MM.1S (cell line): ENCODE results near the gene TSPAN32.
A peak's percentile ranks its signal among the peaks of the same experiment; 100 is the strongest.

Source experiments
- DNase-seq: peaks from one replicate; pipeline ENCODE4 v3.0.0-alpha.2; 2015
- H2AFZ ChIP-seq: fragments of 300-600 bp; sonication (generic); 2 replicates; pipeline ENCODE4 v1.6.0; 2016; ENCODE audit warnings: antibody characterized with exemption, low read length
- H3F3A ChIP-seq: fragments of 300-600 bp; sonication (generic); 2 replicates; pipeline ENCODE4 v1.6.1; 2016; ENCODE audit warnings: mild to moderate bottlenecking, antibody characterized with exemption, low read length, moderate library complexity, mixed read lengths; ENCODE audit not compliant: insufficient read depth
- H3K27ac ChIP-seq: fragments of 300-600 bp; sonication (generic); 2 replicates; pipeline ENCODE4 v1.5.1; 2016; ENCODE audit warnings: mild to moderate bottlenecking, low read length
- H3K27me3 ChIP-seq: fragments of 300-600 bp; sonication (generic); replicated peaks from 2 replicates; pipeline ENCODE4 v1.6.0; 2016; ENCODE audit warnings: low read length; ENCODE audit not compliant: insufficient read depth
- H3K36me3 ChIP-seq: fragments of 300-600 bp; sonication (generic); replicated peaks from 2 replicates; pipeline ENCODE4 v1.6.1; 2016; ENCODE audit warnings: mild to moderate bottlenecking, low read length, mixed read lengths; ENCODE audit not compliant: insufficient read depth
- H3K4me1 ChIP-seq: fragments of 300-600 bp; sonication (generic); 2 replicates; pipeline ENCODE4 v1.6.1; 2016; ENCODE audit warnings: low read length, mixed read lengths
- H3K4me2 ChIP-seq: fragments of 300-600 bp; sonication (generic); 2 replicates; pipeline ENCODE4 v1.6.0; 2016; ENCODE audit warnings: low read depth, low read length
- H3K4me3 ChIP-seq: fragments of 300-600 bp; sonication (generic); 2 replicates; pipeline ENCODE4 v1.5.1; 2016; ENCODE audit warnings: low read length, mixed read lengths
- H3K79me2 ChIP-seq: fragments of 300-600 bp; sonication (generic); 2 replicates; pipeline ENCODE4 v1.6.1; 2016; ENCODE audit warnings: mixed run types, low read length, mixed read lengths
- H3K9ac ChIP-seq: fragments of 300-600 bp; sonication (generic); 2 replicates; pipeline ENCODE4 v1.6.1; 2016; ENCODE audit warnings: low read length, mixed read lengths
- H3K9me2 ChIP-seq: fragments of 300-600 bp; sonication (generic); replicated peaks from 2 replicates; pipeline ENCODE4 v1.6.1; 2016; ENCODE audit warnings: mild to moderate bottlenecking, low read length, mixed read lengths; ENCODE audit not compliant: insufficient read depth
- H3K9me3 ChIP-seq: fragments of 300-600 bp; sonication (generic); replicated peaks from 2 replicates; pipeline ENCODE4 v1.6.1; 2016; ENCODE audit warnings: mild to moderate bottlenecking, low read length, mixed read lengths; ENCODE audit not compliant: insufficient read depth
- H4K20me1 ChIP-seq: fragments of 300-600 bp; sonication (generic); 2 replicates; pipeline ENCODE4 v1.6.1; 2016; ENCODE audit warnings: mild to moderate bottlenecking, low read length, moderate library complexity, mixed read lengths; ENCODE audit not compliant: insufficient read depth
- CTCF ChIP-seq: fragments of 300-600 bp; sonication (generic); IDR thresholded peaks from 2 replicates; pipeline ENCODE4 v1.5.1; 2016; ENCODE audit warnings: antibody characterized with exemption, low read length, mixed read lengths
- EZH2 ChIP-seq: fragments of 300-600 bp; sonication (generic); optimal IDR thresholded peaks from 2 replicates; pipeline ENCODE3; 2017; ENCODE audit warnings: low read depth, mild to moderate bottlenecking, antibody characterized with exemption, low read length, mixed read lengths
- EZH2phosphoT487 ChIP-seq: fragments of 300-600 bp; sonication (generic); IDR thresholded peaks from 2 replicates; pipeline ENCODE4 v1.6.1; 2018; ENCODE audit warnings: antibody characterized with exemption, low read length

The TSPAN32 gene

GRCh38 chr11:2301631-2302305 lies at the start of gene TSPAN32, which contains the start of gene C11orf21:
Gene TSPAN32 (plus strand): TSS chr11:2302013. CDS start chr11:2302150, 137 bp downstream.
Gene C11orf21 (minus strand): TSS chr11:2301918. CDS start chr11:2301808, 110 bp downstream.
- Histone ChIP-seq H3K9me2 (no peaks in the 10 kb centered on the region), H3K36me3 (no peaks in the 10 kb centered on the region), H3K27me3 (peaks cover 64% of the 10 kb centered on the region), H3K4me2 (peak within 1 kb of the TSS; percentile 25; the same call in 1 of the 2 replicates), H3F3A (no peaks in the 10 kb centered on the region), H4K20me1 (no peaks in the 10 kb centered on the region), H3K4me1 (peaks cover 10% of the 10 kb centered on the region), H3K27ac (no peak within 1 kb of the TSS), H2AFZ (no peak within 1 kb of the TSS), H3K79me2 (no peaks in the 10 kb centered on the region), H3K4me3 (no peak within 1 kb of the TSS), H3K9ac (no peak within 1 kb of the TSS), H3K9me3 (no peaks in the 10 kb centered on the region)
- no peak for TF ChIP-seq EZH2phosphoT487
- no peak for TF ChIP-seq EZH2
- TF ChIP-seq CTCF: no peak
- no peak for DNase-seq

- peaks cover 86% of the 10 kb centered on the region for H3K27me3 ChIP-seq
- TF ChIP-seq CTCF (no peak), EZH2phosphoT487 (no peak), EZH2 (no peak)
Measured at GRCh38 chr11:2252018-2252417, 49.8 kb upstream of the TSPAN32 start.

GRCh38 chr11:2256293-2256913 lies 45.4 kb upstream of the TSPAN32 start:
- no peak for DNase-seq
- H3K79me2 ChIP-seq: no peaks in the 10 kb centered on the region
- no peak overlapping the region for H3K4me3 ChIP-seq
- TF ChIP-seq EZH2phosphoT487: no peak
- no peak for TF ChIP-seq EZH2
- no peak for TF ChIP-seq CTCF
- H4K20me1 ChIP-seq: no peaks in the 10 kb centered on the region
- peaks cover 89% of the 10 kb centered on the region for H3K27me3 ChIP-seq
- H3K4me2 ChIP-seq: no peak overlapping the region
- no peak overlapping the region for H3K9ac ChIP-seq
- no peaks in the 10 kb centered on the region for H3K9me3 ChIP-seq
- no peak overlapping the region for H2AFZ ChIP-seq
- no peaks in the 10 kb centered on the region for H3K36me3 ChIP-seq
- no peak overlapping the region for H3K27ac ChIP-seq
- no peaks in the 10 kb centered on the region for H3K4me1 ChIP-seq
- no peaks in the 10 kb centered on the region for H3F3A ChIP-seq
- no peaks in the 10 kb centered on the region for H3K9me2 ChIP-seq

More at GRCh38 chr11:2252018-2252417, 49.8 kb upstream of the TSPAN32 start:
- Histone ChIP-seq H3K79me2 (no peaks in the 10 kb centered on the region), H3F3A (no peaks in the 10 kb centered on the region), H3K9me2 (no peaks in the 10 kb centered on the region), H3K36me3 (no peaks in the 10 kb centered on the region), H3K9ac (no peak overlapping the region), H2AFZ (no peak overlapping the region), H3K27ac (no peak overlapping the region), H3K4me2 (no peak overlapping the region), H4K20me1 (no peaks in the 10 kb centered on the region), H3K4me3 (no peak overlapping the region), H3K9me3 (no peaks in the 10 kb centered on the region), H3K4me1 (no peaks in the 10 kb centered on the region)
- DNase-seq: no peak
